ENCODE results near the gene CAMK1D.
"Not testable (repeated sequence)": the region's sequence is repeated elsewhere in the genome, so short reads cannot be mapped to it uniquely, and the experiment has no call there.

Gene CAMK1D

DNA sequence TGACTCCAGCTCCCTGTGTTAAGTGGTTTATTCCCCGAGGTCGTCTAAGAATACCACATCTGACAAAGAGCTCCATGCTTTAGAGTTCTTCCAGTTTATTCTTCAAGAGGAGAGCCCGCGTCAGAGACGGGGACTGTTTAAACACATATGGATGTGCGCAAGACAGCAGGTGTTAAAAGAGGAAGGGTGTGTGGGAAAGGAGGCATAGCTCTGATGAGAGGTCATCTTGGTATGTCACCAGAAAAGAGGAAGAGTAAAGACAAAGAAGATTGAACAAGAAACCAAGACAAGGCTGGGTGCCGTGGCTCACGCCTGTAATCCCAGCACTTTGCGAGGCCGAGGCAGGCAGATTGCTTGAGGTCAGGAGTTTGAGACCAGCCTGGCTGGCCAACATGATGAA is 393.4 kb downstream of the CAMK1D start:
- TF ChIP-seq, protein P1, sequence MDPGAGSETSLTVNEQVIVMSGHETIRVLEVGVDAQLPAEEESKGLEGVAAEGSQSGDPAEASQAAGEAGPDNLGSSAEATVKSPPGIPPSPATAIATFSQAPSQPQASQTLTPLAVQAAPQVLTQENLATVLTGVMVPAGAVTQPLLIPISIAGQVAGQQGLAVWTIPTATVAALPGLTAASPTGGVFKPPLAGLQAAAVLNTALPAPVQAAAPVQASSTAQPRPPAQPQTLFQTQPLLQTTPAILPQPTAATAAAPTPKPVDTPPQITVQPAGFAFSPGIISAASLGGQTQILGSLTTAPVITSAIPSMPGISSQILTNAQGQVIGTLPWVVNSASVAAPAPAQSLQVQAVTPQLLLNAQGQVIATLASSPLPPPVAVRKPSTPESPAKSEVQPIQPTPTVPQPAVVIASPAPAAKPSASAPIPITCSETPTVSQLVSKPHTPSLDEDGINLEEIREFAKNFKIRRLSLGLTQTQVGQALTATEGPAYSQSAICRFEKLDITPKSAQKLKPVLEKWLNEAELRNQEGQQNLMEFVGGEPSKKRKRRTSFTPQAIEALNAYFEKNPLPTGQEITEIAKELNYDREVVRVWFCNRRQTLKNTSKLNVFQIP (CRISPR knock-in tag; IDR thresholded peaks at IDR 0.05; ENCODE audit: borderline replicate concordance, low read depth): no peak
- TF ChIP-seq OSR1 (CRISPR knock-in tag; IDR thresholded peaks at IDR 0.05) (no peak), ZNF8 (CRISPR knock-in tag; IDR thresholded peaks at IDR 0.05) (no peak), CSDC2 (CRISPR knock-in tag; IDR thresholded peaks at IDR 0.05) (no peak), ZC3H10 (CRISPR knock-in tag; IDR thresholded peaks at IDR 0.05) (no peak), SNAI2 (CRISPR knock-in tag; IDR thresholded peaks at IDR 0.05) (no peak), TCF4 (CRISPR knock-in tag; IDR thresholded peaks at IDR 0.05; ENCODE audit: borderline replicate concordance) (no peak), ARNTL (CRISPR knock-in tag; IDR thresholded peaks at IDR 0.05; ENCODE audit: borderline replicate concordance, low read depth) (no peak), ZNF70 (CRISPR knock-in tag; IDR thresholded peaks at IDR 0.05) (no peak), RARB (CRISPR knock-in tag; IDR thresholded peaks at IDR 0.05) (no peak), ZFP3 (CRISPR knock-in tag; IDR thresholded peaks at IDR 0.05) (no peak), ZNF565 (CRISPR knock-in tag; conservative IDR thresholded peaks at IDR 0.05; ENCODE audit: low read depth) (no peak), ISL1 (CRISPR knock-in tag; IDR thresholded peaks at IDR 0.05) (no peak)
- TF ChIP-seq, protein P2, sequence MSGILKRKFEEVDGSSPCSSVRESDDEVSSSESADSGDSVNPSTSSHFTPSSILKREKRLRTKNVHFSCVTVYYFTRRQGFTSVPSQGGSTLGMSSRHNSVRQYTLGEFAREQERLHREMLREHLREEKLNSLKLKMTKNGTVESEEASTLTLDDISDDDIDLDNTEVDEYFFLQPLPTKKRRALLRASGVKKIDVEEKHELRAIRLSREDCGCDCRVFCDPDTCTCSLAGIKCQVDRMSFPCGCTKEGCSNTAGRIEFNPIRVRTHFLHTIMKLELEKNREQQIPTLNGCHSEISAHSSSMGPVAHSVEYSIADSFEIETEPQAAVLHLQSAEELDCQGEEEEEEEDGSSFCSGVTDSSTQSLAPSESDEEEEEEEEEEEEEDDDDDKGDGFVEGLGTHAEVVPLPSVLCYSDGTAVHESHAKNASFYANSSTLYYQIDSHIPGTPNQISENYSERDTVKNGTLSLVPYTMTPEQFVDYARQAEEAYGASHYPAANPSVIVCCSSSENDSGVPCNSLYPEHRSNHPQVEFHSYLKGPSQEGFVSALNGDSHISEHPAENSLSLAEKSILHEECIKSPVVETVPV (CRISPR knock-in tag; IDR thresholded peaks at IDR 0.05): no peak
- ATAC-seq: no peak

DNA sequence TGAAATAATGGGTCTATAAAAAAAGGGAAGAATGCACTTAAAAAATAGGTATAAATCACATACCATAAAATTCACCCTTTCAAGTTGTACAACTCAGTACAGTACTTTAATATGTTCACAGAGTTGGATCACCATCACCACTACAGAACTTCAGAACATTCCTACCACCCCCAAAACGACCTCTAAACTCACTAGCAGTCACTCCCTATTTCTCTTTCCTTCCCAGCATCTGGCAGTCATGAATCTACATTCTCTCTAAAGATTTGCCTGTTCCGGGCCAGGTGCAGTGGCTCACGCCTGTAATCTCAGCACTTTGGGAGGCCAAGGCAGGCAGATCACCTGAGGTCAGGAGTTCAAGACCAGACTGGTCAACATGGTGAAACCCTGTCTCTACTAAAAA is 394.1 kb downstream of the CAMK1D start:
- ATAC-seq: not testable (repeated sequence)

DNA sequence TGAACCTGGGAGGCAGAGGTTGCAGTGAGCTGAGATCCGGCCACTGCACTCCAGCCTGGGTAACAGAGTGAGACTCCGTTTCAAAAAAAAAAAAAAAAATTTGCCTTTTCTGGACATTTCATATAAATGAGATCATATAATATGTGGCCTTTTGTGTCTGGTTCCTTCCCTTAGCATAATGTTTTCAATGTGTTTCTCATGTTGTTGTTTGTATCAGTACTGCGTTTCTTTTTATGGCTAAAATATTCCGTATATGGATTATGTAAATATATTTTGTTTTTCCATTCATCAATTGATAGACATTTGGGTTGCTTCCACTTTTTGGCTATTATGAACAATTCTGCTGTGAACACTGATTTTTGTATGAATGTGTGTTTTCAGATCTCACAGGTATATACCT is 394.6 kb downstream of the CAMK1D start:
- TF ChIP-seq TCF4 (CRISPR knock-in tag; IDR thresholded peaks at IDR 0.05; ENCODE audit: borderline replicate concordance): no peak
- no peak for TF ChIP-seq ZNF70 (CRISPR knock-in tag; IDR thresholded peaks at IDR 0.05)
- TF ChIP-seq, protein P3, sequence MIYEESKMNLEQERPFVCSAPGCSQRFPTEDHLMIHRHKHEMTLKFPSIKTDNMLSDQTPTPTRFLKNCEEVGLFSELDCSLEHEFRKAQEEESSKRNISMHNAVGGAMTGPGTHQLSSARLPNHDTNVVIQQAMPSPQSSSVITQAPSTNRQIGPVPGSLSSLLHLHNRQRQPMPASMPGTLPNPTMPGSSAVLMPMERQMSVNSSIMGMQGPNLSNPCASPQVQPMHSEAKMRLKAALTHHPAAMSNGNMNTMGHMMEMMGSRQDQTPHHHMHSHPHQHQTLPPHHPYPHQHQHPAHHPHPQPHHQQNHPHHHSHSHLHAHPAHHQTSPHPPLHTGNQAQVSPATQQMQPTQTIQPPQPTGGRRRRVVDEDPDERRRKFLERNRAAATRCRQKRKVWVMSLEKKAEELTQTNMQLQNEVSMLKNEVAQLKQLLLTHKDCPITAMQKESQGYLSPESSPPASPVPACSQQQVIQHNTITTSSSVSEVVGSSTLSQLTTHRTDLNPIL (CRISPR knock-in tag; IDR thresholded peaks at IDR 0.05; ENCODE audit: low read depth): no peak
- TF ChIP-seq TOX (CRISPR knock-in tag; IDR thresholded peaks at IDR 0.05; ENCODE audit: borderline replicate concordance): no peak
- TF ChIP-seq, protein P4, sequence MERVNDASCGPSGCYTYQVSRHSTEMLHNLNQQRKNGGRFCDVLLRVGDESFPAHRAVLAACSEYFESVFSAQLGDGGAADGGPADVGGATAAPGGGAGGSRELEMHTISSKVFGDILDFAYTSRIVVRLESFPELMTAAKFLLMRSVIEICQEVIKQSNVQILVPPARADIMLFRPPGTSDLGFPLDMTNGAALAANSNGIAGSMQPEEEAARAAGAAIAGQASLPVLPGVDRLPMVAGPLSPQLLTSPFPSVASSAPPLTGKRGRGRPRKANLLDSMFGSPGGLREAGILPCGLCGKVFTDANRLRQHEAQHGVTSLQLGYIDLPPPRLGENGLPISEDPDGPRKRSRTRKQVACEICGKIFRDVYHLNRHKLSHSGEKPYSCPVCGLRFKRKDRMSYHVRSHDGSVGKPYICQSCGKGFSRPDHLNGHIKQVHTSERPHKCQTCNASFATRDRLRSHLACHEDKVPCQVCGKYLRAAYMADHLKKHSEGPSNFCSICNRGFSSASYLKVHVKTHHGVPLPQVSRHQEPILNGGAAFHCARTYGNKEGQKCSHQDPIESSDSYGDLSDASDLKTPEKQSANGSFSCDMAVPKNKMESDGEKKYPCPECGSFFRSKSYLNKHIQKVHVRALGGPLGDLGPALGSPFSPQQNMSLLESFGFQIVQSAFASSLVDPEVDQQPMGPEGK (CRISPR knock-in tag; IDR thresholded peaks at IDR 0.05; ENCODE audit: borderline replicate concordance): no peak
- no peak for TF ChIP-seq BACH2 (CRISPR knock-in tag; IDR thresholded peaks at IDR 0.05; ENCODE audit: borderline replicate concordance)
- no peak for TF ChIP-seq ZNF565 (CRISPR knock-in tag; conservative IDR thresholded peaks at IDR 0.05; ENCODE audit: low read depth)
- no peak for ATAC-seq

DNA sequence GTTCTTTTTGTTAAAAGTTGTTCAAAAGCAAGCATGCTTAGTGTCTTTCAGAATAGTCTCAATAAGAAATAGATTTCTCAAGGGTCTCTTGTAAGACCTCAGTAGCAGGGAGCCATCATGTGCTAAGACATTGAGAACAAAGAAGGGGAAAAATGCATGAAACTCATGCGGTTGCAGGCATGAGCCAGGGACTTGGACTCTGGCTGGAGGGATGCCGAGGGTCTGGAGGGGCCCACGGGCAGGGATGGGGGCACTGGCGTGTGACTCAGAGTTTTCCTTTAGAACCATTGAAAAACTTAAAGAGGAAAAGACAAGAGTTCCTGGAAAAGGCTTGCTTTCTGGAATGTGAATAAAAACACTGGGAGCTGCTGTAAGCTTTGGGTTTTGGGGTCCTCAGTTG is 398.8 kb downstream of the CAMK1D start:
- no peak for ATAC-seq
- TF ChIP-seq GLIS3 (CRISPR knock-in tag; IDR thresholded peaks at IDR 0.05) (no peak), RARB (CRISPR knock-in tag; IDR thresholded peaks at IDR 0.05) (no peak), ISL1 (CRISPR knock-in tag; IDR thresholded peaks at IDR 0.05) (no peak), TOX (CRISPR knock-in tag; IDR thresholded peaks at IDR 0.05; ENCODE audit: borderline replicate concordance) (no peak), ARNTL (CRISPR knock-in tag; IDR thresholded peaks at IDR 0.05; ENCODE audit: borderline replicate concordance, low read depth) (no peak), SNAI2 (CRISPR knock-in tag; IDR thresholded peaks at IDR 0.05) (no peak), TCF4 (CRISPR knock-in tag; IDR thresholded peaks at IDR 0.05; ENCODE audit: borderline replicate concordance) (no peak), CSDC2 (CRISPR knock-in tag; IDR thresholded peaks at IDR 0.05) (no peak), ZFP30 (CRISPR knock-in tag; IDR thresholded peaks at IDR 0.05) (no peak)
- TF ChIP-seq, protein P1 (CRISPR knock-in tag; IDR thresholded peaks at IDR 0.05; ENCODE audit: borderline replicate concordance, low read depth): no peak
- TF ChIP-seq, protein P5, sequence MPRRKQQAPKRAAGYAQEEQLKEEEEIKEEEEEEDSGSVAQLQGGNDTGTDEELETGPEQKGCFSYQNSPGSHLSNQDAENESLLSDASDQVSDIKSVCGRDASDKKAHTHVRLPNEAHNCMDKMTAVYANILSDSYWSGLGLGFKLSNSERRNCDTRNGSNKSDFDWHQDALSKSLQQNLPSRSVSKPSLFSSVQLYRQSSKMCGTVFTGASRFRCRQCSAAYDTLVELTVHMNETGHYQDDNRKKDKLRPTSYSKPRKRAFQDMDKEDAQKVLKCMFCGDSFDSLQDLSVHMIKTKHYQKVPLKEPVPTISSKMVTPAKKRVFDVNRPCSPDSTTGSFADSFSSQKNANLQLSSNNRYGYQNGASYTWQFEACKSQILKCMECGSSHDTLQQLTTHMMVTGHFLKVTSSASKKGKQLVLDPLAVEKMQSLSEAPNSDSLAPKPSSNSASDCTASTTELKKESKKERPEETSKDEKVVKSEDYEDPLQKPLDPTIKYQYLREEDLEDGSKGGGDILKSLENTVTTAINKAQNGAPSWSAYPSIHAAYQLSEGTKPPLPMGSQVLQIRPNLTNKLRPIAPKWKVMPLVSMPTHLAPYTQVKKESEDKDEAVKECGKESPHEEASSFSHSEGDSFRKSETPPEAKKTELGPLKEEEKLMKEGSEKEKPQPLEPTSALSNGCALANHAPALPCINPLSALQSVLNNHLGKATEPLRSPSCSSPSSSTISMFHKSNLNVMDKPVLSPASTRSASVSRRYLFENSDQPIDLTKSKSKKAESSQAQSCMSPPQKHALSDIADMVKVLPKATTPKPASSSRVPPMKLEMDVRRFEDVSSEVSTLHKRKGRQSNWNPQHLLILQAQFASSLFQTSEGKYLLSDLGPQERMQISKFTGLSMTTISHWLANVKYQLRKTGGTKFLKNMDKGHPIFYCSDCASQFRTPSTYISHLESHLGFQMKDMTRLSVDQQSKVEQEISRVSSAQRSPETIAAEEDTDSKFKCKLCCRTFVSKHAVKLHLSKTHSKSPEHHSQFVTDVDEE (CRISPR knock-in tag; IDR thresholded peaks at IDR 0.05): no peak
- TF ChIP-seq, protein P2 (CRISPR knock-in tag; IDR thresholded peaks at IDR 0.05): no peak
- TF ChIP-seq, protein P3 (CRISPR knock-in tag; IDR thresholded peaks at IDR 0.05; ENCODE audit: low read depth): no peak

Measured in SK-N-SH treated with all-trans-retinoic acid at 6 μM for 48 hours (cell line).